Effector memory CD8-positive, alpha-beta T cell (primary cell): Measurements from ENCODE around the gene MYADML2.

Source experiments
- ATAC-seq: fragments of 150-1000 bp; cut with Tn5 transposase; replicated peaks from 2 replicates; pipeline ENCODE4 v1.10.0; 2021; ENCODE audit warnings: mild to moderate bottlenecking, moderate library complexity
- DNase-seq, 3 experiments: peaks; one replicate each; pipeline ENCODE4 v3.0.0; 2021
- H3K27ac Mint-ChIP-seq, 2 donors: one replicate each; pipeline ENCODE4 v1.8.0; 2022; ENCODE audit warnings: mild to moderate bottlenecking in 2 of 2, mixed read lengths in 2 of 2, moderate library complexity in 2 of 2
- H3K27me3 Mint-ChIP-seq, 2 donors: one replicate each; pipeline ENCODE4 v1.8.0; 2022; ENCODE audit warnings: mixed read lengths in 2 of 2
- H3K36me3 Mint-ChIP-seq: one replicate; pipeline ENCODE4 v1.8.0; 2022; ENCODE audit warnings: mild to moderate bottlenecking, moderate library complexity, mixed read lengths; ENCODE audit not compliant: insufficient read depth
- H3K4me1 Mint-ChIP-seq, 2 donors: one replicate each; pipeline ENCODE4 v1.8.0; 2022; ENCODE audit warnings: low read depth in 2 of 2, mixed read lengths in 2 of 2
- H3K4me3 Mint-ChIP-seq, 2 donors: one replicate each; pipeline ENCODE4 v1.8.0; 2022; ENCODE audit warnings: mild to moderate bottlenecking in 2 of 2, mixed read lengths in 2 of 2, moderate library complexity in 2 of 2
- H3K9me3 Mint-ChIP-seq, 2 donors: one replicate each; pipeline ENCODE4 v1.8.0; 2022; ENCODE audit warnings: mixed read lengths in 2 of 2

Gene MYADML2

DNA sequence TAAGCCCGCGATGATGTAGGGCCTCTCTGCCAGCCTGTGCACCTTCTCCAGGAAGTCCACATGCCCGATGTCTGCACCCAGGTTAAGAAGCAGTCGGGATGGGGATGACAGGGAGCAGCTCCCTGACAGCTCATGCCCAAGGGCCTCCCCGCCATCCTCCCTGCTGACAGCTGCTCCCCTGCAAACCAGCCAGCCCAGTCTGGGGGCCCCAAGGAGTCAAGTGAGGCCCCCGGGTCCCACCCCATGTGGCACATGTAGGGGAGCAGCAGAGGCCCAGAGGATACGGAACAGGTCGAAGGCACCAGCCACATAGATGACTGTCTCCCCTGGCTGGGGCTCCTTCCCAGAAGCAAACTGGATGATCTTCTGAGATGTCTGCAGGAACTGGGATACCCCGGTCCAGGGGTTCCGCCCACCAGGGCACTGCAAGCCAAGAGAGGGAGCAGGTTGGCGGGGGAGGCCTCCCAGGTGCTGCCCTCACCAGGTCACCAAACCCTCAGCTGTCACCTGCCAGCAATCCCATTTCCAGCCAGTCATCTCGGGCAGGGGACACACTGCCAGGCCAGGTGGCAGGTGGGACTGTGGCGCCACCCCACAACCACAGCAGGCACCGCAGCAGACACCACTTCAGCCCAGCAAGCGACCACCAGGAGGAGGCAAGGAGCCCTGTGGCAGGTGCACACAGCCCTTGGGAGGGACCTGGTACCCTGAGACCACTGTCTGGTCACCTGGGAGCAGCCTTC, 40.4 kb downstream of the MYADML2 start:
- H3K9me3 Mint-ChIP-seq: no peaks in the 10 kb centered on the region
- peaks cover 6% of the 10 kb centered on the region in 2 donors for H3K4me1 Mint-ChIP-seq
- DNase-seq (no peak), ATAC-seq (no peak)
- no peak overlapping the region for H3K27ac Mint-ChIP-seq
- H3K36me3 Mint-ChIP-seq: peaks cover 12% of the 10 kb centered on the region
- H3K4me3 Mint-ChIP-seq: no peak overlapping the region
- H3K27me3 Mint-ChIP-seq: no peaks in the 10 kb centered on the region

DNA sequence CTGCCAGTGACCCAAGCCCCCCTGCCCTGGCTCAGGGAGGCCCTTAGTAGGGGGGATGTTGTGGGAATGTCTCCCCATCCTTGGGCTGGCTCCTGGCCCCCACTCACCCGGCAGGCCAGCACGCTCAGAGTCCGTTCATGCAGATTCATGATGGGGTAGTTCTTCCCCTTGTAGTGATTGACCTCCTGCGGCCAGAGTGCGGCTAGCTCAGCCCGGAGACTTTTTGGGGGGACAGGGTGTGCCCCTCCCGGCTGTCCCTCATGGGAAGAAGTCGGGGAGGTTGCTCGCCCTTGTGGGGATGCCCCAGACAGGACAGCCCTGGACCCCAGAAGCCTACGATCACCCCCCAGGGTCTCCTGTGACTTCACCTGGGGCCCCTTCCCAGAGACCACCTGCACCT, 41.0 kb downstream of the MYADML2 start:
- H3K36me3 Mint-ChIP-seq: peaks cover 9% of the 10 kb centered on the region
- no peak for DNase-seq

DNA sequence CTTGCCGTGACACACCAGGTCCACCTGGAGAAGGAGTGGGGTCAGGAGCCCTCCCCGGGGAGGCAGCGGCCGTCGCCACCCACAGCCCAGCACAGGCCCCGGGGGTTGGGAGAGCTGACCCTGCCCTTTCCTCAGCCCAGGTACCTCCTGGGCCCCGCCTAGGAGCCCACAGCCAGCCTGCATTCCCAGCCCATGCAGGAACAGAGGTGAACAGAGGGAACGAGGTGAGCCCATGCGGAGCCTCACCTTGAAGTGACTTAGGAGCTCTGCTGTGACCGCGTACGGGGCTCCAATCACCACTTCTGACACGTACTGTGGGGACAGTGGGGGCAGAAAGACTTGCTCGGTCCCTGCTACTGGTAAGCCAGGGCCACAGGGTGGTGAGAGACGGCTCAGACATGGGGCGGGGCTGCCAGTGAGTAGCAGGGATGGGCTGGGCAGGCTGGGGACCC, 41.6 kb downstream of the MYADML2 start:
- DNase-seq: no peak
- ATAC-seq: no peak
- Mint-ChIP-seq H3K27ac (no peak overlapping the region), H3K4me3 (no peak overlapping the region), H3K4me1 (peaks cover 4 to 10% of the 10 kb centered on the region in 2 donors), H3K27me3 (peaks cover 8 to 11% of the 10 kb centered on the region in 2 donors), H3K9me3 (no peaks in the 10 kb centered on the region), H3K36me3 (peaks cover 9% of the 10 kb centered on the region)

More for the DNA sequence above, 41.0 kb downstream of the MYADML2 start:
- Mint-ChIP-seq H3K9me3 (no peaks in the 10 kb centered on the region), H3K4me3 (no peak overlapping the region), H3K27ac (no peak overlapping the region), H3K4me1 (peaks cover 4 to 6% of the 10 kb centered on the region in 2 donors), H3K27me3 (peaks cover 3 to 6% of the 10 kb centered on the region in 2 donors)
- no peak for ATAC-seq

DNA sequence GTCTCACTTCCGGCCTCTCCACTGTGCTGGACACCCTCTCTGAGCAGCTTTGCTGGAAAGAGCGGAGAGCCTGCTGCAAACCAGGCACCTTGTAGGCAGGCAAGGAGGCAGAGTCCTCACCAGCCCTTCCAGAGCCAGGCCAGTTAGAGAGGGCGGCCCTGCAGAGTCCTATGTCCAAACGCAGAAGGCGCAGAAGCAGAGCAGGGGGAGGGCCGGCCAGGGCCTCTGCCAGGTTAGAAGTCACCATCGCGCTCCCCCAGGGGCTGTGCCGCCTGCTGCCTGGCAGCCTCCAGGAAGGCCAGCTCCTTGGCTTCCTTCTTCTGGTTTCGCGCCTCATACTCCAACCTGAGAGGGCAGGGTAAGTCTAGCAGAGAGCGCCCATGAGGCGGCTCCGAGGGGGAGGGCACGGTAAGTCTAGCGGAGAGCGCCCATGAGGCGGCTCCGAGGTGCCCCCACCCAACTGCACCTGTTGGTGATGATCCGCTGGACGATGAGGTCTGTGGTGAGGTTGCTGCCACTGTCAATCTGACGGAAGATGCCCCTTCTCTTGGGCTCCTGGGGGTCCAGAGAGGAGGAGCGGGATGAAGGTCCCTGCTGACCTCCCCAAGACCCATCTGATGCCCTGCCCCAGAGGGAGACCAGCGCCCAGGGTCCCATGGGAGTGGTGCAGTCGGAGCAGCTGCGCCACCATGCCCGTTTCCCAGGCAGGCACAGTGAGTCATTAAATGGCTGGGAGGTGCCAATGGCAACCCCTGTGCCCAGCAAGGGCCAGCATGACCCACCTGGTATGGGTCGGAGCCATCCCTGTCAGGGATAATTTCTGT, 42.2 kb downstream of the MYADML2 start:
- Mint-ChIP-seq H3K4me1 (peaks cover 0 to 7% of the 10 kb centered on the region in 2 donors), H3K27me3 (peaks cover 8 to 12% of the 10 kb centered on the region in 2 donors), H3K4me3 (no peak overlapping the region), H3K27ac (no peak overlapping the region), H3K9me3 (no peaks in the 10 kb centered on the region), H3K36me3 (peaks cover 9% of the 10 kb centered on the region)
- ATAC-seq: no peak
- no peak for DNase-seq

DNA sequence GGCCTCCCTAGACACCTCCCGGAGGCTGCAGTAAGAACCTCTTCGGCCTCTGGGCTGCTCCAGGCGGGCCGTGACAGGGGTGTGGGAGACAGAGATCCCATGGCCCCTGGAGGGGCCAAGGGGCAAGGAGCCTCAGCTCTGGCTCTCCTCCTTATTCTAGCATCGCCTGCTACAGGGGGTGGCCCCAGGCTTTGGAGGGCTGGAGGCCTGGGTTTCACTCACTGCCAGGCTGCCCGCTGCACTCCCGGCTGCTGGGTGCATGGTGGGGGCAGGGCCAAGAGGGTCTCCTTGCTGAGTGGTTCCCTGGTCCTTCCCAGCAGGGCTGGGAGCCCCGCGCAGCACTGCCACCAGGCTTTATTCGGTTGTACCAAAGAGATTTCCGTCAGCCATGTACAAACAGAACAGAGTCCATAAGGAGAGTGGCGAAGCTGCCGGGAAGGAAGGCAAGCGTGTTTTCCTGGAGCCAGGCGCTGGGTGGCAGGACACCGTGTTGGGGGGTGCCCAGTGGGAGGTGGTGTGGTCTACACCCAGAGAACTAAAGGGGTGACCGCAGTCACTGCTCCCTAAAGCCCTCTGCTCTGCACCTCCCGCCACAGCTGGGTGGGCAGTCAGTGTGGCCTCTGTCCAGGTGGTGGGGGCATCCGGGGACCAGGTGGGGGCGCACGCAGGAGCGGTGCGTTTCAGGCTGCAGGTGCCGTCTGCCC, 43.0 kb downstream of the MYADML2 start:
- DNase-seq (no peak), ATAC-seq (no peak)
- Mint-ChIP-seq H3K36me3 (peaks cover 14% of the 10 kb centered on the region), H3K4me1 (peaks cover 0 to 7% of the 10 kb centered on the region in 2 donors), H3K4me3 (no peak overlapping the region), H3K27me3 (peaks cover 8 to 12% of the 10 kb centered on the region in 2 donors), H3K27ac (no peak overlapping the region), H3K9me3 (no peaks in the 10 kb centered on the region)

DNA sequence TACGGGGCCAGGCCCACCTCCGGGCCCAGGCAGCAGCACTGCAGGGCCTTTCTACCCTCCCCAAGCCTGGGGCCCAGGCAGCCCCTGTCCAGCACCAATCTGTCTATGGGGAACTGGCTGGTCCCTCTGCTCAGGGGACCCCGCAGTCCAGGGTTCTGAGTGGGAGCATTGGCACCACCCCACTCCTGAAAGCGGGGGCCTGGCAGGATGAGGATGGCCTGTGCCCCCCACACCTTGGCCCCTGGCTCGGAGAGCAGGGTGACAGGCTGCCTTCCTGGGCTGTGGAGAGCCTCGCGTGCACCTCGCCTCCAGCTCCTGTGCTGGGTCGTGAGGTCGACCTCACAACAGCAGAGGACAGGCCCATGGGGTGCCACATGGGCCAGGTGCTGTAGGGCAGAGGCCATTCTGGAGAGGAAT, 43.6 kb downstream of the MYADML2 start:
- DNase-seq: no peak
- H3K4me3 Mint-ChIP-seq: no peak overlapping the region

DNA sequence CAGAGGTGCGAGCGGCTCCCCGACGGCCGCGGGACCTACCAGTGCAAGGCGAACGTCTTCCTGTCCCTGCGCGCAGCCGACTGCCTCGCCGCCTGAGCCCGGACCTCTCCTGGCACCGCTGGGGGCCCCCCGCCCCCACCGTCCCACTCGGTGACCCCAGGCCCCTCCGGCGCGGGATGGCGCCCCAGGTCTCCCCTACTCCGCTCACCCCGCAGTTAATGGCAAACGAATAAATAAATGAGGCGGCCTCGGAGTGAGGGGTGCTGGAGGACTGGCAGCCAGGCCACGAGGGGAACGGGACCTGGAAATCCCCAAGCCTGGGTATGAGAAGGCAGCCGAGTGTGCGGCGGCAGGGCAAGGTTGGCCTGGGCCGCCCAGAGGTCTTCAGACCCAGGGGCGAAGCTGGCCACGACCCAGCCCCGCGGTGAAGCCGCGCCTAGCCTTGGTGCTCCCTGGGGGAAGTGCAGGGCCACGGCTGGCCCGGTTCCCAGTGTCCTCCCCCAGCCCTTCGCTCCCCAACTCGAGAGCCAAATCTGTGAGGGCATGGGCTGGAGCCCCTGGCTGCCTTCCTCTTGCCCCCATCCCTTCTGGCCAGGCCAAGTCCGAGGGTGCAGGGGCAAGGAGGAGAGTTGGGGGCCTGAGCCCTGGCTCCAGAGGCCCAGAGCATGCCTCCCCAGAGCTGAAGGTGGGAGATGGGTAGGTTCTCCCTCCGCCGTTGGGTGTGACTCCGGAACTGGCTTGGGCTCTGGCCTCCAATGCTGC, 44.2 kb downstream of the MYADML2 start:
- Mint-ChIP-seq H3K36me3 (peaks cover 19% of the 10 kb centered on the region), H3K4me1 (peaks cover 0 to 7% of the 10 kb centered on the region in 2 donors), H3K4me3 (no peak overlapping the region), H3K27me3 (peaks cover 8 to 12% of the 10 kb centered on the region in 2 donors), H3K27ac (no peak overlapping the region), H3K9me3 (no peaks in the 10 kb centered on the region)
- DNase-seq (no peak), ATAC-seq (peak; percentile 52)

More for the DNA sequence above, 43.6 kb downstream of the MYADML2 start:
- H3K27ac Mint-ChIP-seq: no peak overlapping the region
- no peaks in the 10 kb centered on the region for H3K9me3 Mint-ChIP-seq
- H3K36me3 Mint-ChIP-seq: peaks cover 19% of the 10 kb centered on the region
- H3K27me3 Mint-ChIP-seq: peaks cover 8 to 12% of the 10 kb centered on the region in 2 donors
- ATAC-seq: no peak
- H3K4me1 Mint-ChIP-seq: peaks cover 0 to 7% of the 10 kb centered on the region in 2 donors

DNA sequence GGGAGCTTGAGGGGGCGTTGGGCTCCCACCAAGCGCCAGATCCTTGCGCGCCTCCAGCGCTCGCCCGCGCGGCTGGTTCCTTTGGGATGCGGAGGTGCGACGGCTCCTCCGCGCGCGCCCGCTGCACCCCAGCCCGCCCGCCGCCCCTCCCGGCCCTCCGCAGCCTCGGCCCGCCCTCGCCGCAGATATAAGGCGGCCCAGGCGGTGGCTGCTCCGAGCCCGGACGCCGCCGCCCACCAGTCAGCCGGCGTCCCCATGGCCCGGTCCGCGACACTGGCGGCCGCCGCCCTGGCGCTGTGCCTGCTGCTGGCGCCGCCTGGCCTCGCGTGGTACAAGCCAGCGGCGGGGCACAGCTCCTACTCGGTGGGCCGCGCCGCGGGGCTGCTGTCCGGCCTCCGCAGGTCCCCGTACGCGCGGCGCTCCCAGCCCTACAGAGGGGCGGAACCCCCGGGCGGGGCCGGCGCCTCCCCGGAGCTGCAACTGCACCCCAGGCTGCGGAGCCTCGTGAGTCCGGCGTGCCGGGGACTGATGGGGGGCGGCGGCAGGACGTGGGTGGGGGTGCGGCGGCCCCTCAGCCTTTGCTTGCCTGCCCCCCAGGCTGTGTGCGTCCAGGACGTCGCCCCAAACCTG, 44.9 kb downstream of the MYADML2 start, which contains the start of gene NPB:
NPB (plus strand) TSS at position 216 of the 630 bp plus-strand sequence; CDS start at position 256, 40 bp downstream.
- no peak for DNase-seq
- Mint-ChIP-seq H3K9me3 (no peaks in the 10 kb centered on the region), H3K36me3 (peaks cover 25% of the 10 kb centered on the region), H3K4me1 (peaks cover 0 to 7% of the 10 kb centered on the region in 2 donors), H3K27ac (no peak within 1 kb of the TSS), H3K27me3 (peaks cover 8 to 12% of the 10 kb centered on the region in 2 donors), H3K4me3 (peak within 1 kb of the TSS; percentile 9 to 21)
- ATAC-seq: peak; percentile 76

DNA sequence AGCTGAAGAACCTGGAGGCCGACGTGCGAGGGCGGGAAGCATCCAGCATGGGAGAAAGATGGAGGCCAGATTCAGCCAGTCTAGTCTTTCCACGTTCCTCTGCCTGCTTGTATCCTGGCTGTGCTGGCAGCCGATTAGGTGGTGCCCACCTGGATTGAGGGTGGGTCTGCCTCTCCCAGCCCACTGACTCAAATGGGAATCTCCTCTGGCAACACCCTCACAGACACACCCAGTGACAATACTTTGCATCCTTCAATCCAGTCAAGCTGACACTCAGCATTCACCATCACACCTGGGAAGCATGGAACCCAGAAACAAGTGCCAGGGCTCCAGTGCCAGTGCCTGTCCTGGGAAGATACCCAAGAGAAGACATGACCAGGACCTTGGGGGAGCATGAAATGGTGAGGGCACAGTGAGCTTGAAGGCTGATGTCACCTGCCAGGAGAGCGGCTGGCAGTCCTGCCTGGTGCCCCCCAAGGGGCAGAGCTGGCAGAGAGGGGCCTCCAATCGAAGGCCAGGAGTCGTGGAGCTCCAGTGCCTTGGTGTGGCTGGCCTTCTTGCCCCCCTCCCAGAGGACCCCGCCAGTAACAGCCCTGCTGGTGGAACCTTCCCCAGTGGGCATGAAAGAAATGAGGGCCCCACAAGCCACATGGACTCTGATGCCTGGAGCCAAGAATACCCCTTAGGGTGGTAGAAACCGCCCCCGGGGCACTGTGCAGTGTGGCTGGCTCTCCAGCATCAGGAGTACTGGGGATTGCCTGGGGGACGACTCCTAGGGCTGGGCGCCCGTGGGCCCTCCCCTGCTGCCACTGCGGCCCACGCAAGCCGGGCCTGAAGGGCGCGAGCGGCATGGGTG, 45.6 kb downstream of the MYADML2 start:
- no peaks in the 10 kb centered on the region for H3K9me3 Mint-ChIP-seq
- no peak overlapping the region for H3K27ac Mint-ChIP-seq
- DNase-seq: no peak

DNA sequence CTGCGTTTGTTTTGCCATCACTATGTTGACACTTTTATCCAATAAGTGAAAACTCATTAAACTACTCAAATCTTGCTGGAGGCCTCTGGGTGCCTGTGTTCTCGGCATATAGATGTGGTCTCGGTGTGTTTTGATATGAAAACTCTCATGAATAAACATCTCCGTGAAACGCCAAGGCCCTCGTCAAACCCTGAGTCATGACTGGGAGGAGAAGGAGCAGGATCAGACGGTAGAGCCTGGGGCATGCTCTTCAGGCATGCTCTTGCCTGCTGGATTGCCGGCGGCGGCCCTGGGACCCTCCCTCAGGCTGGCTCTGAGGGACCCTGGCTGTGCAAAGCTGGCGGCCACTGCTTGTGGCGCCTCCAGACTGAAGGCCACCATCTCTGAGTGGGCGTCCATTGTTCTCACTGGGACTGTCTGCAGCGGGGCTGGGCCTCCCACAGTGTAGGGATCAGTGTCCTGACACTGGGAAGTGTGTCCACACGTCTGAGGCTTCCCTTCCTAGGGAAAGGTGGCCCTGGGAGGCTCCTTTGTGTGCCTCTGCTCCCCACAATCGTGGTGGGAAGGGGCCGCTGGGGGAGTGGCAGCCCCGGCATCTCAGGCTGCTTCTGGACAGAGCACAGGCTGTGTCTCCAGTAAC, 46.7 kb downstream of the MYADML2 start:
- H3K27ac Mint-ChIP-seq: no peak overlapping the region
- DNase-seq (no peak), ATAC-seq (no peak)
- peaks cover 0 to 7% of the 10 kb centered on the region in 2 donors for H3K4me1 Mint-ChIP-seq
- peak overlapping the region in 1 of 2 donors; percentile 9 for H3K4me3 Mint-ChIP-seq
- H3K9me3 Mint-ChIP-seq: no peaks in the 10 kb centered on the region
- H3K36me3 Mint-ChIP-seq: peaks cover 42% of the 10 kb centered on the region
- H3K27me3 Mint-ChIP-seq: peaks cover 8 to 12% of the 10 kb centered on the region in 2 donors

More for the DNA sequence above, 45.6 kb downstream of the MYADML2 start:
- peak; percentile 20 for ATAC-seq
- Mint-ChIP-seq H3K4me1 (peaks cover 0 to 7% of the 10 kb centered on the region in 2 donors), H3K36me3 (peaks cover 32% of the 10 kb centered on the region), H3K27me3 (peaks cover 8 to 12% of the 10 kb centered on the region in 2 donors), H3K4me3 (peak overlapping the region; percentile 9 to 21)

DNA sequence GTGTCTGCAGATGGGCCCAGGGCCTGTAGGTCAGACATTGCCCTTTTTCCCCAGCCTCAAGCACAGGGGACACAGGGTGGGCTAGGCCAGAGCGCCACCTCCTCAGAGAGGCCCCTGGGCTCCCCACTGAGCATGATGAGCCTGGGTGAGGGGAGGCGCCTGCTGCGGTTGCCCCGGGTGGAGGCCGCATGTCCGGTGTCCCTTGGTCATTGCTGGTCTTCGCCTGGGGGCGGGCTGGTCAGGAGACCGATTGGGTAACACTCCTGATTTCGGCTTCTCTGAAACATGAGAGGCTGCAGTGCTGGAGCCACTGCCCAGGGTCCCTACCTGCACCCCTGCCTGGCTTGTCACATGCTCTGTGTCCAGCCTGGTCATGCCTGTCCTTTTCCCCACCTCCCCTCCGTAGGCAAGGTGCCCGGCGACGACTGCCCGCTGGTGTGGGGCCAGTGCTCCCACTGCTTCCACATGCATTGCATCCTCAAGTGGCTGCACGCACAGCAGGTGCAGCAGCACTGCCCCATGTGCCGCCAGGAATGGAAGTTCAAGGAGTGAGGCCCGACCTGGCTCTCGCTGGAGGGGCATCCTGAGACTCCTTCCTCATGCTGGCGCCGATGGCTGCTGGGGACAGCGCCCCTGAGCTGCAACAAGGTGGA, 47.4 kb downstream of the MYADML2 start:
- Mint-ChIP-seq H3K4me1 (peaks cover 0 to 7% of the 10 kb centered on the region in 2 donors), H3K9me3 (no peaks in the 10 kb centered on the region), H3K27me3 (peaks cover 8 to 12% of the 10 kb centered on the region in 2 donors), H3K36me3 (peaks cover 48% of the 10 kb centered on the region), H3K27ac (no peak overlapping the region), H3K4me3 (no peak overlapping the region)
- no peak for ATAC-seq
- no peak for DNase-seq
